Glutamatergic neuron (in vitro differentiated cells): ENCODE measurements around the gene EFNB2. TPM values are rescaled to one million over a fixed set of nuclear protein-coding genes. Genes with fewer than 3 reads are reported as not detected.

Source experiments
- DNase-seq: peaks from one replicate; pipeline ENCODE4 v3.0.0; 2022
- H3K27ac Mint-ChIP-seq: one replicate; pipeline ENCODE4 v1.8.0; 2020; ENCODE audit warnings: mild to moderate bottlenecking, mixed read lengths, inconsistent platforms; ENCODE audit not compliant: unreplicated experiment
- H3K27me3 Mint-ChIP-seq: one replicate; pipeline ENCODE4 v1.8.0; 2020; ENCODE audit warnings: mild to moderate bottlenecking, moderate library complexity, mixed read lengths, inconsistent platforms; ENCODE audit not compliant: unreplicated experiment
- H3K36me3 Mint-ChIP-seq: one replicate; pipeline ENCODE4 v1.8.0; 2020; ENCODE audit warnings: mild to moderate bottlenecking, mixed read lengths, inconsistent platforms; ENCODE audit not compliant: unreplicated experiment
- H3K4me1 Mint-ChIP-seq: one replicate; pipeline ENCODE4 v1.8.0; 2020; ENCODE audit warnings: mild to moderate bottlenecking, low read depth, mixed read lengths, inconsistent platforms; ENCODE audit not compliant: unreplicated experiment
- H3K4me3 Mint-ChIP-seq: one replicate; pipeline ENCODE4 v1.8.0; 2020; ENCODE audit warnings: mild to moderate bottlenecking, mixed read lengths, inconsistent platforms; ENCODE audit not compliant: unreplicated experiment
- H3K9me3 Mint-ChIP-seq: one replicate; pipeline ENCODE4 v1.8.0; 2020; ENCODE audit warnings: mild to moderate bottlenecking, moderate library complexity, mixed read lengths, inconsistent platforms; ENCODE audit not compliant: unreplicated experiment
- total RNA-seq: library from RNA; stranded (reverse); fragmentation: NEBNext Ultra II Directional; extraction: Animal tissue kit (Norgen Biotek cat#: 25700); gene quantifications from one replicate; pipeline ENCODE4 v1.2.1, GENCODE V29; 2021; ENCODE audit not compliant: unreplicated experiment
- TF ChIP-seq, protein P1 (sequence below): fragments of 200-600 bp; sonication (generic); IDR thresholded peaks from one replicate; pipeline ENCODE4 v1.5.0; 2021; ENCODE audit not compliant: partially characterized antibody, unreplicated experiment

Gene EFNB2
- total RNA-seq, 1 donor from 2014 or later, result 51.1 TPM

DNA sequence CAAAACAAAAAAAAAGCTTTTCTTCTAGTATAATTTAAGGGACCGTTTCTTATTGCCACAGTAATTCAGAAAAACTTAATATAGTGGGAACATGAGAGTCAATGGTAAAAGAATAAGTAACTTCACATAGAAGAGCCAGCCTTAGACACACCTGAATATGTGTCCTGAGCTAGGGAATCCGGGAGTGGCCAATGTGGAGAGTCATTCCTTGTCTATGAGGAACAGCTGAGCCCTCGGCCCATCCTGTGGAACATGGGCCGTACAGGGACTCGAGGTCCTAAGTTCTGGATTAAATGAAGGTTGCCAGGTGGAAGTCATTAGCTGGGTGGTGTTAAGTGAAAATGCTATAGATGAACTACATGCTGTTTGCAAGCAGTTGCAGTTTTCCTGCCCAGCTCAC, 32.2 kb downstream of the EFNB2 start:
- Mint-ChIP-seq H3K4me3 (no peak overlapping the region), H3K27me3 (no peaks in the 10 kb centered on the region), H3K4me1 (peaks cover 39% of the 10 kb centered on the region), H3K36me3 (no peaks in the 10 kb centered on the region), H3K9me3 (no peaks in the 10 kb centered on the region), H3K27ac (no peak overlapping the region)
- TF ChIP-seq, protein P1, sequence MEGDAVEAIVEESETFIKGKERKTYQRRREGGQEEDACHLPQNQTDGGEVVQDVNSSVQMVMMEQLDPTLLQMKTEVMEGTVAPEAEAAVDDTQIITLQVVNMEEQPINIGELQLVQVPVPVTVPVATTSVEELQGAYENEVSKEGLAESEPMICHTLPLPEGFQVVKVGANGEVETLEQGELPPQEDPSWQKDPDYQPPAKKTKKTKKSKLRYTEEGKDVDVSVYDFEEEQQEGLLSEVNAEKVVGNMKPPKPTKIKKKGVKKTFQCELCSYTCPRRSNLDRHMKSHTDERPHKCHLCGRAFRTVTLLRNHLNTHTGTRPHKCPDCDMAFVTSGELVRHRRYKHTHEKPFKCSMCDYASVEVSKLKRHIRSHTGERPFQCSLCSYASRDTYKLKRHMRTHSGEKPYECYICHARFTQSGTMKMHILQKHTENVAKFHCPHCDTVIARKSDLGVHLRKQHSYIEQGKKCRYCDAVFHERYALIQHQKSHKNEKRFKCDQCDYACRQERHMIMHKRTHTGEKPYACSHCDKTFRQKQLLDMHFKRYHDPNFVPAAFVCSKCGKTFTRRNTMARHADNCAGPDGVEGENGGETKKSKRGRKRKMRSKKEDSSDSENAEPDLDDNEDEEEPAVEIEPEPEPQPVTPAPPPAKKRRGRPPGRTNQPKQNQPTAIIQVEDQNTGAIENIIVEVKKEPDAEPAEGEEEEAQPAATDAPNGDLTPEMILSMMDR, result no peak
- DNase-seq, result no peak

DNA sequence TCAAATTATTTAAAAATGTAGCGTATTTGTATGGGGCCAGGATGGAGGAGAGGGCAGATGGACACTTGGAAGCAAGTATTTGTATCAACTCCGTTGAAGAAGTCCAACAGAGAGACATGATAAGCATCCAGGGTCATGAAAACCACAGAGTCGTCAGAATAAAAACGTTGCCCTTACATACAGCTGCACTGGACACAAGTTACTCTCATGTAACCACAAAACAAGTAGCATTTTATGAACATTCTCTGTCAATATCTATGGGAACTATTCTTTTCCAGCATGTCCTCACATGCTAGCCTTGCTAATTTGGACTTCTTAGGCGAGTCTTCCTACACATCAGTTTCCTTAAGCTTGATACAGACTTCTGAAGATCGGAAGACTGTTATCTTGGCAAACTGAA, 35.0 kb downstream of the EFNB2 start:
- DNase-seq, result no peak
- H3K4me3 Mint-ChIP-seq, result no peak overlapping the region
- H3K27me3 Mint-ChIP-seq, result no peaks in the 10 kb centered on the region
- peaks cover 2% of the 10 kb centered on the region for H3K9me3 Mint-ChIP-seq
- H3K27ac Mint-ChIP-seq, result no peak overlapping the region
- TF ChIP-seq, protein P1, result no peak
- no peaks in the 10 kb centered on the region for H3K36me3 Mint-ChIP-seq
- peaks cover 33% of the 10 kb centered on the region for H3K4me1 Mint-ChIP-seq

DNA sequence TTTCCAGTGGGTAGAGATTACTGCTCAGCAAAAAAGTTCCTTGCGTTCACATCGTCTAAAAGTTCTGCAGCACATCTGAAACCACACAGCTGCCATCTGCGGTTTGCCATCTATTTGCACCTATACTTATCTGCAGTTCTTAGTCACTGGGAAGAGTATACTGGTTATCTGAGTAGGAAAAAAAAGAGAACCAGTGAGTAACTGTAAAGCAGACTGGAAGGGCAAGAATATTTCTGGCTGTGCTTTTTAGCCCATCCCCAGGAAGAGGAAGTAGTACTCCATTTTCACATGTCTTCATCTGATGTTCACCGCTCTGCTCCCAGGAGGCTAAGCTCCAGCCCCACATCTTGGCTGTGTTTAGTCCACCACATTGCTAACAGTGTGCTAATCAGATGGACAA, 35.6 kb downstream of the EFNB2 start:
- Mint-ChIP-seq H3K9me3 (peaks cover 2% of the 10 kb centered on the region), H3K36me3 (no peaks in the 10 kb centered on the region), H3K4me3 (no peak overlapping the region), H3K27me3 (no peaks in the 10 kb centered on the region), H3K27ac (no peak overlapping the region), H3K4me1 (peaks cover 30% of the 10 kb centered on the region)
- TF ChIP-seq, protein P1, result no peak
- no peak for DNase-seq

DNA sequence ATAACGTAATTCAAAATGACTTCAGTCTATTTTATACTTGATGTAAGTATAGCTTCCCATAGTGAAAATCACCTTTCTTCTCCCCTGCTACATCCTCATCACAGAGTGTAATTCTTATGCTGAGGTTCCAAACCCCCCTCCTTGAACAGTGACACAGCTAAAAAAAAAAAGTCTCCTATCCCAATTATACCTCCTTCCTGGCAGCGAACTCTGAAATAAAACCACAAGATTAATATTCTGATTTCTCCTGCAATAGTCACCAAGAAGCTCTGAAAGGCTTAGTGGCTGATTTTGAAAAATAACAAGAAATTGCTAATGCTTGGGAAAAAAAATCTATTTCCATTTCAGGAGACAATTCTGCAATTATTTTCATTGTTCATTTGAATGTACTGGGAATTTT, 36.3 kb downstream of the EFNB2 start:
- Mint-ChIP-seq H3K27me3 (no peaks in the 10 kb centered on the region), H3K36me3 (no peaks in the 10 kb centered on the region), H3K4me3 (no peak overlapping the region), H3K27ac (no peak overlapping the region), H3K4me1 (peaks cover 24% of the 10 kb centered on the region), H3K9me3 (peaks cover 2% of the 10 kb centered on the region)
- no peak for DNase-seq
- TF ChIP-seq, protein P1, result no peak

DNA sequence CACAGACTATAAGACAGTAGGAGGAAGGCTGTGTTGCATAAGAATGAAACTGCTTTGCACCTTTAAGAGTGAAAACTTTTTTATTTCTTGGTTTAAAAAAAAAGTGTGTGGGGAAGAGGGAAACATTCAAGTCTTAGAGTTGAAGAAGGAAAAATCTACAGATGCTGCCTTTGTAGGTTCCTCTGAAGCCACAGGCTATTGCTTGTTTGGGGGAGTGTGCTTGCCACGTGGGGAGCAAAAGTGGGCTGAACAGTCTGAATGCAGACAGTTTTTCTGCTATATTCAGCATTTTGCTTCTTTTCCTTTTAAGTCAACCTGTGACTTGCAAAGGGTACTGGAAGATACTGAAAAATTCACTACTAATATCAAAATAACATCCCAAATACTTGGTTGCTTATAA, 36.9 kb downstream of the EFNB2 start:
- Mint-ChIP-seq H3K4me1 (peaks cover 23% of the 10 kb centered on the region), H3K4me3 (no peak overlapping the region), H3K36me3 (no peaks in the 10 kb centered on the region), H3K27ac (no peak overlapping the region), H3K27me3 (no peaks in the 10 kb centered on the region), H3K9me3 (peaks cover 2% of the 10 kb centered on the region)
- TF ChIP-seq, protein P1, result no peak
- no peak for DNase-seq
